Upper lobe of left lung (tissue), 4 donors: ENCODE data around the gene ADPRHL1.

Experiments used
- POLR2A ChIP-seq, 4 donors: fragments of 450-650 bp; IDR thresholded peaks; one replicate each; pipeline ENCODE4 v1.5.1; 2016 to 2017; ENCODE audit warnings: antibody characterized with exemption in 4 of 4, mild to moderate bottlenecking in 2 of 4
- POLR2AphosphoS5 ChIP-seq, 2 donors: sonication (generic); formaldehyde crosslinking; IDR thresholded peaks; one replicate each; pipeline ENCODE4 v1.5.1; 2017; ENCODE audit warnings: antibody characterized with exemption in 2 of 2
- TF ChIP-seq, protein P1 (sequence below), 6 experiments: fragments of 450-650 bp in 4 of 6; fragments of 200-600 bp in 2 of 6; sonication (generic) in 2 of 6; IDR thresholded peaks; one replicate each; pipeline ENCODE4 v1.5.1; 2016 to 2019; ENCODE audit warnings: antibody characterized with exemption in 6 of 6

DNA sequence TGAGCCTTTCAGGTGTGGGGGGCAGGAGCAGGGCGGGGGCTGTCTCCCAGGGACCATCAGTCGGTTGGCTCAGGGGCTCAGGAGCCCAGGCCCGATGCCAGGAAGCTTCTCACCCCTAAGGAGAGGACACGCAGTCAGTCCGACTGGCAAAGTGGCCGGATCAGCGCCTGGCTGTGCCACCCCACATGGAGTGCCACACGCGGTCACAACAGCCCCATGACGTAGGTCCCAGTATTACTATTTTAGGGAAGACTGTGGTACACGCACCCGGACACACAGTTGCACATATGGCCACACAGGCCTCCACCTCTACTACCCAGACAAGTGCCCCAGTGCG lies 60.1 kb downstream of the ADPRHL1 start:
- TF ChIP-seq, protein P1, sequence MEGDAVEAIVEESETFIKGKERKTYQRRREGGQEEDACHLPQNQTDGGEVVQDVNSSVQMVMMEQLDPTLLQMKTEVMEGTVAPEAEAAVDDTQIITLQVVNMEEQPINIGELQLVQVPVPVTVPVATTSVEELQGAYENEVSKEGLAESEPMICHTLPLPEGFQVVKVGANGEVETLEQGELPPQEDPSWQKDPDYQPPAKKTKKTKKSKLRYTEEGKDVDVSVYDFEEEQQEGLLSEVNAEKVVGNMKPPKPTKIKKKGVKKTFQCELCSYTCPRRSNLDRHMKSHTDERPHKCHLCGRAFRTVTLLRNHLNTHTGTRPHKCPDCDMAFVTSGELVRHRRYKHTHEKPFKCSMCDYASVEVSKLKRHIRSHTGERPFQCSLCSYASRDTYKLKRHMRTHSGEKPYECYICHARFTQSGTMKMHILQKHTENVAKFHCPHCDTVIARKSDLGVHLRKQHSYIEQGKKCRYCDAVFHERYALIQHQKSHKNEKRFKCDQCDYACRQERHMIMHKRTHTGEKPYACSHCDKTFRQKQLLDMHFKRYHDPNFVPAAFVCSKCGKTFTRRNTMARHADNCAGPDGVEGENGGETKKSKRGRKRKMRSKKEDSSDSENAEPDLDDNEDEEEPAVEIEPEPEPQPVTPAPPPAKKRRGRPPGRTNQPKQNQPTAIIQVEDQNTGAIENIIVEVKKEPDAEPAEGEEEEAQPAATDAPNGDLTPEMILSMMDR (IDR thresholded peaks at IDR 0.05), result no peak
- no peak for TF ChIP-seq POLR2A (IDR thresholded peaks at IDR 0.05)
- TF ChIP-seq POLR2AphosphoS5 (IDR thresholded peaks at IDR 0.05), result no peak
